ENCODE results near the gene ZNF775. TPM values are rescaled to one million over a fixed set of nuclear protein-coding genes. Genes with fewer than 3 reads are reported as not detected.

ZNF775 gene
- total RNA-seq, 4 donors from 2014 or later: 1.2 to 2.3 (median 1.8) TPM

DNA sequence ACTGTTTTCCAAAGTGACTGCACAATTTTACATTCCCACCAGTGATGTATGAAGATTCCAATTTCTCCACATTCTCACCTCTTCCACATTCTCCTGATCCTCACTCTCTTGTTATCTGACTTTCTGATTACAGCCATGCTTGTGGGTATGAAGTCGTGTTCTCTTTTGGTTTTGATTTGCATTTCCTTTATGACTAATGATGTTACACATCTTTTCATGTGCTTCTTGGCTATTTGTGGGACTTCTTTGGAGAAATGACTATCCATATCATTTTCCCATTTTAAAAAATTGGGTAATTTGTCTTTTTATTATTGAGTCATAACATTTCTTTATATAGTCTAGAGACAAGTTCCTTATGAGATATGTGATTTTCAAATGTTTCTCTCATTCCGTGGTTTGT, 60.8 kb downstream of the ZNF775 start:
- Histone ChIP-seq H3K9me3 (peaks cover 0 to 12% (median 9%) of the 10 kb centered on the region in 3 donors), H3K36me3 (no peaks in the 10 kb centered on the region), H3K27me3 (no peaks in the 10 kb centered on the region), H3K27ac (no peak overlapping the region), H3K4me3 (no peak overlapping the region), H3K4me1 (no peaks in the 10 kb centered on the region)
- 32 to 36% methylated on average over 2 of the region's 2 CpGs for WGBS, 2 donors
- intact Hi-C loops (cut with DNase I): no loop called here
- no peak for DNase-seq
- TF ChIP-seq, protein P1, sequence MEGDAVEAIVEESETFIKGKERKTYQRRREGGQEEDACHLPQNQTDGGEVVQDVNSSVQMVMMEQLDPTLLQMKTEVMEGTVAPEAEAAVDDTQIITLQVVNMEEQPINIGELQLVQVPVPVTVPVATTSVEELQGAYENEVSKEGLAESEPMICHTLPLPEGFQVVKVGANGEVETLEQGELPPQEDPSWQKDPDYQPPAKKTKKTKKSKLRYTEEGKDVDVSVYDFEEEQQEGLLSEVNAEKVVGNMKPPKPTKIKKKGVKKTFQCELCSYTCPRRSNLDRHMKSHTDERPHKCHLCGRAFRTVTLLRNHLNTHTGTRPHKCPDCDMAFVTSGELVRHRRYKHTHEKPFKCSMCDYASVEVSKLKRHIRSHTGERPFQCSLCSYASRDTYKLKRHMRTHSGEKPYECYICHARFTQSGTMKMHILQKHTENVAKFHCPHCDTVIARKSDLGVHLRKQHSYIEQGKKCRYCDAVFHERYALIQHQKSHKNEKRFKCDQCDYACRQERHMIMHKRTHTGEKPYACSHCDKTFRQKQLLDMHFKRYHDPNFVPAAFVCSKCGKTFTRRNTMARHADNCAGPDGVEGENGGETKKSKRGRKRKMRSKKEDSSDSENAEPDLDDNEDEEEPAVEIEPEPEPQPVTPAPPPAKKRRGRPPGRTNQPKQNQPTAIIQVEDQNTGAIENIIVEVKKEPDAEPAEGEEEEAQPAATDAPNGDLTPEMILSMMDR (IDR thresholded peaks at IDR 0.05): no peak
- TF ChIP-seq POLR2A (IDR thresholded peaks at IDR 0.05): no peak

DNA sequence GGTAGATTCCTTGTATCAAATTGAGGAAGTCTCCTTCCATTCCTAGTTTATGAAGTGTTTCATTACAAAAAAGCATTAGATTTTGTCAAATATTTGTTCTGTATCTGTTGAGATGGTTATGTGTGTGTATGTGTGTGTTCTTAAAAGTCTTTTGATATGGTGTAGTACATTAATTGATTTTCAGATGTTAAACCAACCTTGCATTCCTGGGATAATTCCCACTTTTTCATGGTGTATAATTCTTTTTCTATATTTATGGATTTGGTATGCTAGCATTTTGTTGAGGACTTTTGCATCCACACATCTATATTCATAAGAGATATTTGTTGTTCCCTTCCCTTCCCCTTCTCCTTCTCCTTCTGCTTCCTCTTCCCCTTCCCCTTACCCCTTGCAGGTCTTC, 62.4 kb downstream of the ZNF775 start:
- no peaks in the 10 kb centered on the region for H3K4me1 ChIP-seq
- H3K9me3 ChIP-seq: peaks cover 0 to 12% (median 9%) of the 10 kb centered on the region in 3 donors
- H3K27ac ChIP-seq: no peak overlapping the region
- no peak for DNase-seq
- H3K36me3 ChIP-seq: no peaks in the 10 kb centered on the region
- no peak for TF ChIP-seq POLR2A (IDR thresholded peaks at IDR 0.05)
- TF ChIP-seq, protein P1 (IDR thresholded peaks at IDR 0.05): no peak
- H3K27me3 ChIP-seq: no peaks in the 10 kb centered on the region
- intact Hi-C loops (cut with DNase I): no loop called here
- no peak overlapping the region for H3K4me3 ChIP-seq

DNA sequence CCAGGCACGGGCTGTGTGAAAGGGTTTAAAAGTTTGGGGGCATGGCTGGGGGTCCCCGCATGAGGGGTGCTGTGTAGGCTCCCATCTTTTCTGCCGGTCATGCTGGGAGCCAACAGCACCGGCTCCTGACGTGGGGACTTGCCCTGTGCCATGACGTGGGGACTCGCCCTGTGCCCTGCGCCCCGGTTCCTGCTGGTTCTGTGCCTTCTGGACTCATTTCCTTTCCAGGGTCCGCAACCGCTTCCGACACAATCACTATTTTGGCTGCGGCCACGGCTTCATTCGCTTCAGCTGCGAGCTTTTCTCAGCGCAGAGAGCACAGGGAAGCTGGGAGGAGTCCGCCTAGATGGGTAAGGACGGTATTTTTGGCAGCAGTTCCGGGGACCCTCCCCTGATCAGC, 63.7 kb downstream of the ZNF775 start:
- Histone ChIP-seq H3K4me3 (no peak overlapping the region), H3K36me3 (no peaks in the 10 kb centered on the region), H3K4me1 (no peaks in the 10 kb centered on the region), H3K27ac (no peak overlapping the region), H3K27me3 (no peaks in the 10 kb centered on the region), H3K9me3 (peaks cover 0 to 12% (median 9%) of the 10 kb centered on the region in 3 donors)
- 94 to 95% methylated on average over 3 to 8 of the region's 20 CpGs for WGBS, 2 donors
- DNase-seq: no peak
- no peak for TF ChIP-seq POLR2A (IDR thresholded peaks at IDR 0.05)
- TF ChIP-seq, protein P1 (IDR thresholded peaks at IDR 0.05): no peak
- intact Hi-C loops (cut with DNase I): no loop called here

DNA sequence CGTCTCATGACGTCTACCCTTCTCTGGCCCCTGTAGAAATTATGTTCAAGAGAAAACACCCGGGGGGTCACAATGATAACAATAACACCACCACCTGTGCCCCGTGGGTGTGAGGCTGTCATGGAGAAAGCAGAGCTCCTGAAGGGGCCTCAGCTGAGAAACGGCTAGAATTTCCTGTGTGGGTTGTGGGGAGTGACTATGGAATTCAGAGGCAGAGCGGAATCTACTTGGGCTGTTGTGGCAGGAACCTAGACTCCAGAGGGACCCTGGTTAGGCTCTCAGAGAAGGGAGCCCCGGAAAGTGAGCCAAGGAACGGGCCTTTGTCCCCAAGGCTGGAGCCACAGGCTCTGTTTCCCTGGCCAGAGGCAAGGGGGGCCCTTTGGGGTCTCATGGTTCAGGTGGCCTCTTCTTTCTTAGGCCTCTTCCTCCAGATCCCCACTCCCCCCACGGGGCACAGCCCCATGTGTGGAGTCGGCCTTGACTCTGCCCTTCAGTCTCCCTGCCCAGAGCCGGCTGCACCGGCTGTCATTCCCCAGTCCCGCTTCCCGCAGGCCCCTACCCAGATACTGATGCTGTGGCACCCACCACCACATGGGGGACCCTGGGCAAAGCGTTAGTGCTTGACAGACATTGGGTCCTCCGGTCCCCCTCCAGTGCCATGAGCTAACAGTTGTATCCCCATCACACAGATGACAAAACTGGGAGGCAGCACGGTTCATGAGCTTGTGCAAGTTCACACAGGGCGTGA, 64.8 kb downstream of the ZNF775 start:
- Histone ChIP-seq H3K36me3 (no peaks in the 10 kb centered on the region), H3K9me3 (peaks cover 0 to 12% (median 9%) of the 10 kb centered on the region in 3 donors), H3K27me3 (no peaks in the 10 kb centered on the region), H3K4me1 (peaks cover under 1 to 10% (median 3%) of the 10 kb centered on the region in 3 donors), H3K27ac (no peak overlapping the region), H3K4me3 (no peak overlapping the region)
- intact Hi-C loops (cut with DNase I): no loop called here
- TF ChIP-seq POLR2A (IDR thresholded peaks at IDR 0.05): no peak
- TF ChIP-seq, protein P1 (IDR thresholded peaks at IDR 0.05): no peak
- no peak for DNase-seq
- WGBS, 2 donors: 83 to 84% methylated on average over 11 to 16 of the region's 18 CpGs

- Histone ChIP-seq H3K4me3 (no peak overlapping the region), H3K27me3 (no peaks in the 10 kb centered on the region), H3K27ac (no peak overlapping the region), H3K36me3 (no peaks in the 10 kb centered on the region), H3K4me1 (peaks cover 2 to 18% (median 10%) of the 10 kb centered on the region in 3 donors), H3K9me3 (peaks cover 0 to 12% (median 9%) of the 10 kb centered on the region in 3 donors)
- 62 to 83% methylated on average over 2 to 5 of the region's 7 CpGs for WGBS, 2 donors
- intact Hi-C loops (cut with DNase I): loop anchor here (5.0 kb wide), 1 partner anchor 312 kb away; no protein-coding TSS in a partner anchor
- no peak for DNase-seq
- TF ChIP-seq, protein P1 (IDR thresholded peaks at IDR 0.05): no peak
- TF ChIP-seq POLR2A (IDR thresholded peaks at IDR 0.05): no peak
Observed at GRCh38 chr7:150444674-150445365, 65.7 kb downstream of the ZNF775 start.

Measured in esophagus squamous epithelium (tissue), 5 donors.